K562 (cell line): ENCODE data around the gene FGF2. TPM values are rescaled to one million over a fixed set of nuclear protein-coding genes. Genes with fewer than 3 reads are reported as not detected.
A peak's percentile ranks its signal among the peaks of the same experiment; 100 is the strongest.

Source experiments
- BDP1 ChIP-seq: IDR thresholded peaks from 3 replicates; pipeline ENCODE4 v1.6.1; 2011; ENCODE audit not compliant: insufficient read length, insufficient read depth
- FOXA3 ChIP-seq, 2 experiments: fragments of 450-650 bp in 1 of 2; sonication (generic) in 1 of 2; formaldehyde crosslinking; IDR thresholded peaks in 1 of 2; conservative IDR thresholded peaks in 1 of 2; 2 replicates each; pipeline versions ENCODE4 v1.4.0 to v1.8.0; 2020 to 2022; ENCODE audit warnings: mild to moderate bottlenecking in 2 of 2, missing genetic modification reagents in 1 of 2
- HLTF ChIP-seq: fragments of 450-650 bp; IDR thresholded peaks from 2 replicates; pipeline ENCODE4 v1.6.1; 2016
- HNRNPLL ChIP-seq: fragments of 200-400 bp; formaldehyde crosslinking; IDR thresholded peaks from 2 replicates; pipeline ENCODE4 v1.6.1; 2017; ENCODE audit warnings: low read length, low read depth, mild to moderate bottlenecking; ENCODE audit not compliant: poor library complexity, severe bottlenecking
- HNRNPUL1 ChIP-seq: fragments of 200-400 bp; formaldehyde crosslinking; IDR thresholded peaks from 2 replicates; pipeline ENCODE4 v1.6.1; 2017; ENCODE audit warnings: low read length
- JUND ChIP-seq, 2 experiments: IDR thresholded peaks; 2 replicates in 1 of 2; 3 replicates in 1 of 2; pipeline ENCODE4 v1.6.1; 2011; ENCODE audit warnings: borderline replicate concordance in 2 of 2, low read depth in 2 of 2, low read length in 2 of 2, improper control_type of control experiment in 1 of 2, missing biosample characterization in 1 of 2, missing genetic modification characterization in 1 of 2, missing genetic modification reagents in 1 of 2
- KDM5B ChIP-seq: fragments of 200-600 bp; sonication (generic); IDR thresholded peaks from 2 replicates; pipeline ENCODE4 v1.6.1; 2012; ENCODE audit warnings: low read depth, mild to moderate bottlenecking, moderate library complexity, low read length, control low read depth, inconsistent platforms; ENCODE audit not compliant: insufficient replicate concordance
- LCOR ChIP-seq: sonication (generic); formaldehyde crosslinking; IDR thresholded peaks from 2 replicates; pipeline ENCODE4 v1.8.0; 2022; ENCODE audit warnings: mild to moderate bottlenecking, missing genetic modification reagents
- MTA1 ChIP-seq: fragments of 450-650 bp; IDR thresholded peaks from 2 replicates; pipeline ENCODE4 v1.6.1; 2017; ENCODE audit warnings: borderline replicate concordance
- NELFE ChIP-seq: IDR thresholded peaks from 2 replicates; pipeline ENCODE4 v1.6.1; 2011; ENCODE audit warnings: mild to moderate bottlenecking; ENCODE audit not compliant: insufficient read depth, insufficient read length
- NFE2L1 ChIP-seq: fragments of 450-650 bp; IDR thresholded peaks from 2 replicates; pipeline ENCODE4 v1.6.1; 2016; ENCODE audit warnings: missing genetic modification characterization, low read depth, mild to moderate bottlenecking, missing compliant biosample characterization, moderate library complexity, borderline replicate concordance
- RBM17 ChIP-seq: fragments of 200-400 bp; formaldehyde crosslinking; IDR thresholded peaks from 2 replicates; pipeline ENCODE4 v1.6.1; 2017; ENCODE audit warnings: low read depth, mild to moderate bottlenecking, low read length, borderline replicate concordance
- RBM22 ChIP-seq: fragments of 200-400 bp; formaldehyde crosslinking; IDR thresholded peaks from 2 replicates; pipeline ENCODE4 v1.6.1; 2018; ENCODE audit warnings: low read length, low read depth; ENCODE audit not compliant: poor library complexity, severe bottlenecking
- RBM34 ChIP-seq: fragments of 200-400 bp; formaldehyde crosslinking; IDR thresholded peaks from 2 replicates; pipeline ENCODE4 v1.6.1; 2018; ENCODE audit warnings: low read length, borderline replicate concordance; ENCODE audit not compliant: insufficient read depth
- STAT5B ChIP-seq: fragments of 250-450 bp; sonication (Bioruptor Pico); IDR thresholded peaks from 2 replicates; pipeline ENCODE4 v1.8.0; 2021; ENCODE audit warnings: mild to moderate bottlenecking, inconsistent platforms
- ZBTB7A ChIP-seq: IDR thresholded peaks from 2 replicates; pipeline ENCODE4 v1.6.1; 2011; ENCODE audit warnings: low read depth, mild to moderate bottlenecking, low read length, moderate library complexity, borderline replicate concordance; ENCODE audit not compliant: control insufficient read depth
- ZNF263 ChIP-seq: sonication (generic); formaldehyde crosslinking; IDR thresholded peaks from 2 replicates; pipeline ENCODE4 v1.8.0; 2022; ENCODE audit warnings: mild to moderate bottlenecking, missing genetic modification reagents, borderline replicate concordance
- ZNF586 ChIP-seq: fragments of 450-650 bp; formaldehyde crosslinking; conservative IDR thresholded peaks from 2 replicates; pipeline ENCODE4 v1.4.0; 2020; ENCODE audit warnings: mild to moderate bottlenecking, moderate library complexity
- ZNF76 ChIP-seq: fragments of 250-450 bp; sonication (Bioruptor Pico); IDR thresholded peaks from 2 replicates; pipeline ENCODE4 v1.4.0; 2020; ENCODE audit warnings: mild to moderate bottlenecking, moderate library complexity, borderline replicate concordance
- ZNF79 ChIP-seq: fragments of 250-450 bp; sonication (Bioruptor Pico); IDR thresholded peaks from 2 replicates; pipeline ENCODE4 v1.4.0; 2020; ENCODE audit warnings: low read depth, mild to moderate bottlenecking, moderate library complexity
- polyA plus RNA-seq, 8 experiments: library from polyadenylated mRNA; depleted of rRNA in 4 of 8; stranded (reverse) in 5 of 8; unstranded in 3 of 8; fragments of >200 nt; fragmentation: Nextera tagmentation in 2 of 8; fragmentation: Illumina TruSeq in 1 of 8; extraction: Ambion mirVana in 2 of 8; extraction: Trizol in 1 of 8; gene quantifications; 2 replicates each; pipeline versions ENCODE4 v1.2.1 to v1.2.3, GENCODE V29; 2011 to 2014; ENCODE audit warnings: inconsistent platforms in 1 of 8, missing spikeins in 1 of 8
- total RNA-seq, 7 experiments: library from RNA; depleted of rRNA in 6 of 7; stranded (reverse); fragments of >200 nt in 6 of 7; fragmentation: Illumina TruSeq in 2 of 7; extraction: Trizol in 2 of 7; gene quantifications; 2 replicates each; pipeline versions ENCODE4 v1.2.1 to v1.2.3, GENCODE V29; 2011 to 2021; ENCODE audit warnings: low replicate concordance in 1 of 7
- TF ChIP-seq, protein P1 (sequence below): fragments of 250-450 bp; sonication (Bioruptor Pico); IDR thresholded peaks from 2 replicates; pipeline ENCODE4 v1.5.0; 2021
- TF ChIP-seq, protein P2 (sequence below): fragments of 450-650 bp; conservative IDR thresholded peaks from 2 replicates; pipeline ENCODE4 v1.6.1; 2016; ENCODE audit warnings: missing genetic modification characterization, low read depth, mild to moderate bottlenecking, control low read depth, missing compliant biosample characterization
- TF ChIP-seq, protein P3 (sequence below): fragments of 250-450 bp; sonication (Bioruptor Pico); IDR thresholded peaks from 2 replicates; pipeline ENCODE4 v1.4.0; 2020; ENCODE audit warnings: mild to moderate bottlenecking

The FGF2 gene
- total and polyA plus RNA-seq, 9 of the 15 experiments (the other 6 are each of a cell fraction or from before 2014, with no cell fraction given) = 2.5 to 19.4 (median 9.2) TPM

DNA sequence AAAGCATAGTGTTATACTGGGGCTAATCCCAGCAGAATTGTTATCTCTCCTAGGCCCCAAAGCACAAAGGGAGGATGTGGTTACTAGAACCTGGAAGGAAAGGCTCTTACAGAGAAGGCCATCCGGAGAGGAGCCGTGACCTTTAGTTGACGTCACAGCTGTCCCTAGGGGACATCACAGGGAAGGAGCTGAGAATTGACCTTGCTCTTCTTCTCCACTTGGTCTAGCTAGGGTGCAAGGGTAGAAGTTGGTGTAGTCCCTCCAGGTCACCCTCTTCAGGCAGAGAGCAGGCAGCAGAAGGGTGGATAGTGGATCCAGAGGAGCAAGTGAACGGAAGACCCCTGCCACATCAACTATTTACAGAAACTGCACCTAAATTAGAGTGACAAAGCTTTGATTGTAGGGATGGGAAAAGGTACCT, 22.8 kb upstream of the FGF2 start (continued):
- TF ChIP-seq ZBTB7A (no peak), LCOR (CRISPR knock-in tag) (no peak), HNRNPUL1 (no peak), HNRNPLL (no peak), STAT5B (no peak), NELFE (no peak), RBM17 (no peak), BDP1 (no peak), KDM5B (no peak), JUND (IDR thresholded peaks at IDR 0.05; ENCODE audit: borderline replicate concordance, low read depth, low read length) (peak; percentile 62), JUND (tag; IDR thresholded peaks at IDR 0.05; ENCODE audit: borderline replicate concordance, low read depth, low read length) (peak; percentile 66; the same call in 1 of the 3 replicates), MTA1 (0 out of 2 replicates have a peak, but pooled peaks have one; percentile 34), ZNF79 (CRISPR knock-in tag) (no peak), FOXA3 (CRISPR knock-in tag; conservative IDR thresholded peaks at IDR 0.05 in 1 of 2, IDR thresholded peaks at IDR 0.05 in 1 of 2) (no peak), ZNF586 (CRISPR knock-in tag) (no peak), HLTF (no peak), ZNF76 (CRISPR knock-in tag) (no peak), RBM34 (no peak), RBM22 (no peak), ZNF263 (no peak), NFE2L1 (tag) (no peak)
- TF ChIP-seq, protein P1, sequence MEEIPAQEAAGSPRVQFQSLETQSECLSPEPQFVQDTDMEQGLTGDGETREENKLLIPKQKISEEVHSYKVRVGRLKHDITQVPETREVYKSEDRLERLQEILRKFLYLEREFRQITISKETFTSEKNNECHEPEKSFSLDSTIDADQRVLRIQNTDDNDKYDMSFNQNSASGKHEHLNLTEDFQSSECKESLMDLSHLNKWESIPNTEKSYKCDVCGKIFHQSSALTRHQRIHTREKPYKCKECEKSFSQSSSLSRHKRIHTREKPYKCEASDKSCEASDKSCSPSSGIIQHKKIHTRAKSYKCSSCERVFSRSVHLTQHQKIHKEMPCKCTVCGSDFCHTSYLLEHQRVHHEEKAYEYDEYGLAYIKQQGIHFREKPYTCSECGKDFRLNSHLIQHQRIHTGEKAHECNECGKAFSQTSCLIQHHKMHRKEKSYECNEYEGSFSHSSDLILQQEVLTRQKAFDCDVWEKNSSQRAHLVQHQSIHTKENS (CRISPR knock-in tag) = no peak
- TF ChIP-seq, protein P2, sequence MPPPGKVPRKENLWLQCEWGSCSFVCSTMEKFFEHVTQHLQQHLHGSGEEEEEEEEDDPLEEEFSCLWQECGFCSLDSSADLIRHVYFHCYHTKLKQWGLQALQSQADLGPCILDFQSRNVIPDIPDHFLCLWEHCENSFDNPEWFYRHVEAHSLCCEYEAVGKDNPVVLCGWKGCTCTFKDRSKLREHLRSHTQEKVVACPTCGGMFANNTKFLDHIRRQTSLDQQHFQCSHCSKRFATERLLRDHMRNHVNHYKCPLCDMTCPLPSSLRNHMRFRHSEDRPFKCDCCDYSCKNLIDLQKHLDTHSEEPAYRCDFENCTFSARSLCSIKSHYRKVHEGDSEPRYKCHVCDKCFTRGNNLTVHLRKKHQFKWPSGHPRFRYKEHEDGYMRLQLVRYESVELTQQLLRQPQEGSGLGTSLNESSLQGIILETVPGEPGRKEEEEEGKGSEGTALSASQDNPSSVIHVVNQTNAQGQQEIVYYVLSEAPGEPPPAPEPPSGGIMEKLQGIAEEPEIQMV (tag) = no peak
- TF ChIP-seq, protein P3, sequence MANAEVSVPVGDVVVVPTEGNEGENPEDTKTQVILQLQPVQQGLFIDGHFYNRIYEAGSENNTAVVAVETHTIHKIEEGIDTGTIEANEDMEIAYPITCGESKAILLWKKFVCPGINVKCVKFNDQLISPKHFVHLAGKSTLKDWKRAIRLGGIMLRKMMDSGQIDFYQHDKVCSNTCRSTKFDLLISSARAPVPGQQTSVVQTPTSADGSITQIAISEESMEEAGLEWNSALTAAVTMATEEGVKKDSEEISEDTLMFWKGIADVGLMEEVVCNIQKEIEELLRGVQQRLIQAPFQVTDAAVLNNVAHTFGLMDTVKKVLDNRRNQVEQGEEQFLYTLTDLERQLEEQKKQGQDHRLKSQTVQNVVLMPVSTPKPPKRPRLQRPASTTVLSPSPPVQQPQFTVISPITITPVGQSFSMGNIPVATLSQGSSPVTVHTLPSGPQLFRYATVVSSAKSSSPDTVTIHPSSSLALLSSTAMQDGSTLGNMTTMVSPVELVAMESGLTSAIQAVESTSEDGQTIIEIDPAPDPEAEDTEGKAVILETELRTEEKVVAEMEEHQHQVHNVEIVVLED = no peak
